ENCODE data around the gene ZNF710. TPM values are rescaled to one million over a fixed set of nuclear protein-coding genes. Genes with fewer than 3 reads are reported as not detected.
A peak's percentile ranks its signal among the peaks of the same experiment; 100 is the strongest.

The ZNF710 gene
- total RNA-seq, 2 donors from 2014 or later: 10.3 to 12.0 TPM

- Histone ChIP-seq H3K9me3 (no peaks in the 10 kb centered on the region), H3K4me3 (no peak overlapping the region), H3K36me3 (peaks cover 10% of the 10 kb centered on the region), H3K27ac (no peak overlapping the region), H3K27me3 (replicated peaks; ENCODE audit: insufficient read depth) (no peaks in the 10 kb centered on the region), H3K4me1 (ENCODE audit: control insufficient read depth in 1 of 2, low read depth in 2 of 2) (peaks cover 0 to 6% of the 10 kb centered on the region in 2 donors)
- peak; percentile 77 for TF ChIP-seq CTCF (IDR thresholded peaks at IDR 0.05)
- DNase-seq (ENCODE audit: low spot score): peak; percentile 65
- ATAC-seq (ENCODE audit: insufficient number of reproducible peaks, low FRiP score, low read depth): peak; percentile 51
These were observed 70.2 kb downstream of the ZNF710 start for GRCh38 chr15:90071220-90071807.

- H3K27ac ChIP-seq: no peak overlapping the region
- no peak for ATAC-seq (ENCODE audit: insufficient number of reproducible peaks, low FRiP score, low read depth)
- peaks cover 10% of the 10 kb centered on the region for H3K36me3 ChIP-seq
These were observed 72.0 kb downstream of the ZNF710 start for GRCh38 chr15:90072978-90073640.

GRCh38 chr15:90074023-90074422 is 72.9 kb downstream of the ZNF710 start:
- DNase-seq (ENCODE audit: low spot score) (no peak), ATAC-seq (ENCODE audit: insufficient number of reproducible peaks, low FRiP score, low read depth) (no peak)
- no peaks in the 10 kb centered on the region for H3K27me3 ChIP-seq (replicated peaks; ENCODE audit: insufficient read depth)
- H3K36me3 ChIP-seq: peaks cover 10% of the 10 kb centered on the region
- H3K27ac ChIP-seq: no peak overlapping the region
- TF ChIP-seq CTCF (IDR thresholded peaks at IDR 0.05): no peak
- peaks cover 0 to 6% of the 10 kb centered on the region in 2 donors for H3K4me1 ChIP-seq (ENCODE audit: control insufficient read depth in 1 of 2, low read depth in 2 of 2)
- H3K9me3 ChIP-seq: no peaks in the 10 kb centered on the region
- H3K4me3 ChIP-seq: no peak overlapping the region

More at GRCh38 chr15:90072978-90073640, 72.0 kb downstream of the ZNF710 start:
- no peak for TF ChIP-seq CTCF (IDR thresholded peaks at IDR 0.05)
- no peak overlapping the region for H3K4me3 ChIP-seq
- H3K9me3 ChIP-seq: no peaks in the 10 kb centered on the region
- DNase-seq (ENCODE audit: low spot score): no peak
- H3K4me1 ChIP-seq (ENCODE audit: control insufficient read depth in 1 of 2, low read depth in 2 of 2): peaks cover 0 to 6% of the 10 kb centered on the region in 2 donors
- H3K27me3 ChIP-seq (replicated peaks; ENCODE audit: insufficient read depth): no peaks in the 10 kb centered on the region

- Histone ChIP-seq H3K9me3 (no peaks in the 10 kb centered on the region), H3K27me3 (replicated peaks; ENCODE audit: insufficient read depth) (no peaks in the 10 kb centered on the region), H3K36me3 (peaks cover 10% of the 10 kb centered on the region), H3K4me1 (ENCODE audit: control insufficient read depth in 1 of 2, low read depth in 2 of 2) (peaks cover 0 to 6% of the 10 kb centered on the region in 2 donors), H3K4me3 (no peak overlapping the region), H3K27ac (no peak overlapping the region)
- ATAC-seq (ENCODE audit: insufficient number of reproducible peaks, low FRiP score, low read depth) (no peak), DNase-seq (ENCODE audit: low spot score) (no peak)
- no peak for TF ChIP-seq CTCF (IDR thresholded peaks at IDR 0.05)
These were observed 73.8 kb downstream of the ZNF710 start for GRCh38 chr15:90074916-90075315.

GRCh38 chr15:90075420-90076289 is 74.5 kb downstream of the ZNF710 start:
- no peaks in the 10 kb centered on the region for H3K4me1 ChIP-seq (ENCODE audit: control insufficient read depth in 1 of 2, low read depth in 2 of 2)
- no peak overlapping the region for H3K4me3 ChIP-seq
- H3K27ac ChIP-seq: no peak overlapping the region
- H3K9me3 ChIP-seq: no peaks in the 10 kb centered on the region
- no peak for DNase-seq (ENCODE audit: low spot score)
- H3K27me3 ChIP-seq (replicated peaks; ENCODE audit: insufficient read depth): no peaks in the 10 kb centered on the region
- ATAC-seq (ENCODE audit: insufficient number of reproducible peaks, low FRiP score, low read depth): no peak
- TF ChIP-seq CTCF (IDR thresholded peaks at IDR 0.05): no peak
- H3K36me3 ChIP-seq: peaks cover 10% of the 10 kb centered on the region
